Panc1 (cell line): ENCODE results near the gene FAM163B.

Experiments used
- POLR2AphosphoS5 ChIP-seq: IDR thresholded peaks from 2 replicates; pipeline ENCODE4 v1.6.1; 2012; ENCODE audit warnings: mild to moderate bottlenecking, low read depth, low read length, moderate library complexity
- TF ChIP-seq, protein P1 (sequence below): fragments of 450-650 bp; IDR thresholded peaks from 2 replicates; pipeline ENCODE4 v1.5.1; 2017; ENCODE audit warnings: mild to moderate bottlenecking

DNA sequence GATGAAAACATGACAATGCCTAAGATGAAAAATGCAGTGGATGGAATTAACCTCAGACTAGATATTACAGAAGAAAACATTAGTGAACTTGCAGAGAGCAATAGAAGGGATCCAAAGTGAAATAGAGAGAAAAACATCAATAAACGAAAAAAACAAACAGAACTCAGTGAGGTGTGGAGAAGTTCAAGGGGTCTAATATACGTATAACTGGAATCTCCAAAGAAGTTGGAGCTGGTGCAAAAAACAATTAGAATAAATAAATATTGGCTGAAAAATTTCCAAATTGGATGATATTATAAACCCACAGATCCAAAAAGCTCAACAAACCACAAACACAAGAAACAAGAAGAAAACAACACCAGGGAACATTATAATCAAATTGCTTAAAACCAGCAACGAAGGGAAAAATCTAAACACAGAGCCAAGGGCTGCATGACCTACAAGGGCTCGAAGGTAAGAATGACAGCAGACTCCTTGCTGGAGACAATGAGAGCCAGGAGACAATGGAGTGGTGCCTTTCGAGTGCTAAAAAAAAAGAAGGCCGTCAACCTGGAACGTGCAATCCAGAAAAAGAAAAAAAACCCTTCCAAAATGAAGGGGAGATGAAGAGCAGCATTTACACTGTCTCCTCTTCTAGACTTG, 11.8 kb downstream of the FAM163B start:
- no peak for TF ChIP-seq POLR2AphosphoS5
- TF ChIP-seq, protein P1, sequence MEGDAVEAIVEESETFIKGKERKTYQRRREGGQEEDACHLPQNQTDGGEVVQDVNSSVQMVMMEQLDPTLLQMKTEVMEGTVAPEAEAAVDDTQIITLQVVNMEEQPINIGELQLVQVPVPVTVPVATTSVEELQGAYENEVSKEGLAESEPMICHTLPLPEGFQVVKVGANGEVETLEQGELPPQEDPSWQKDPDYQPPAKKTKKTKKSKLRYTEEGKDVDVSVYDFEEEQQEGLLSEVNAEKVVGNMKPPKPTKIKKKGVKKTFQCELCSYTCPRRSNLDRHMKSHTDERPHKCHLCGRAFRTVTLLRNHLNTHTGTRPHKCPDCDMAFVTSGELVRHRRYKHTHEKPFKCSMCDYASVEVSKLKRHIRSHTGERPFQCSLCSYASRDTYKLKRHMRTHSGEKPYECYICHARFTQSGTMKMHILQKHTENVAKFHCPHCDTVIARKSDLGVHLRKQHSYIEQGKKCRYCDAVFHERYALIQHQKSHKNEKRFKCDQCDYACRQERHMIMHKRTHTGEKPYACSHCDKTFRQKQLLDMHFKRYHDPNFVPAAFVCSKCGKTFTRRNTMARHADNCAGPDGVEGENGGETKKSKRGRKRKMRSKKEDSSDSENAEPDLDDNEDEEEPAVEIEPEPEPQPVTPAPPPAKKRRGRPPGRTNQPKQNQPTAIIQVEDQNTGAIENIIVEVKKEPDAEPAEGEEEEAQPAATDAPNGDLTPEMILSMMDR = no peak
